Measurements from ENCODE around the gene SLITRK1.
A peak's percentile ranks its signal among the peaks of the same experiment; 100 is the strongest.

Gene SLITRK1

GRCh38 chr13:83878691-83879430 lies 3.4 kb downstream of the SLITRK1 start:
- Histone ChIP-seq H4K20me1 (ENCODE audit: insufficient read depth, low read length) (no peaks in the 10 kb centered on the region), H3K4me1 (ENCODE audit: low read length) (peaks cover 10% of the 10 kb centered on the region), H3K9ac (ENCODE audit: low read length) (no peak overlapping the region), H3K36me3 (replicated peaks; ENCODE audit: low read depth, low read length) (no peaks in the 10 kb centered on the region), H3K4me2 (ENCODE audit: low read length) (no peak overlapping the region), H3K79me2 (ENCODE audit: low read length) (no peaks in the 10 kb centered on the region), H3K4me3 (ENCODE audit: low read length) (no peak overlapping the region), H3K27ac (ENCODE audit: low read length) (no peak overlapping the region), H3K27me3 (ENCODE audit: low read depth, low read length) (no peaks in the 10 kb centered on the region), H2AFZ (ENCODE audit: low read depth, low read length) (no peak overlapping the region), H3K9me3 (ENCODE audit: insufficient read depth, low read length) (no peaks in the 10 kb centered on the region)
- TF ChIP-seq CTCF (IDR thresholded peaks at IDR 0.05; ENCODE audit: low read depth, low read length): no peak
- no peak for TF ChIP-seq EZH2phosphoT487 (IDR thresholded peaks at IDR 0.05; ENCODE audit: low read depth)

DNA sequence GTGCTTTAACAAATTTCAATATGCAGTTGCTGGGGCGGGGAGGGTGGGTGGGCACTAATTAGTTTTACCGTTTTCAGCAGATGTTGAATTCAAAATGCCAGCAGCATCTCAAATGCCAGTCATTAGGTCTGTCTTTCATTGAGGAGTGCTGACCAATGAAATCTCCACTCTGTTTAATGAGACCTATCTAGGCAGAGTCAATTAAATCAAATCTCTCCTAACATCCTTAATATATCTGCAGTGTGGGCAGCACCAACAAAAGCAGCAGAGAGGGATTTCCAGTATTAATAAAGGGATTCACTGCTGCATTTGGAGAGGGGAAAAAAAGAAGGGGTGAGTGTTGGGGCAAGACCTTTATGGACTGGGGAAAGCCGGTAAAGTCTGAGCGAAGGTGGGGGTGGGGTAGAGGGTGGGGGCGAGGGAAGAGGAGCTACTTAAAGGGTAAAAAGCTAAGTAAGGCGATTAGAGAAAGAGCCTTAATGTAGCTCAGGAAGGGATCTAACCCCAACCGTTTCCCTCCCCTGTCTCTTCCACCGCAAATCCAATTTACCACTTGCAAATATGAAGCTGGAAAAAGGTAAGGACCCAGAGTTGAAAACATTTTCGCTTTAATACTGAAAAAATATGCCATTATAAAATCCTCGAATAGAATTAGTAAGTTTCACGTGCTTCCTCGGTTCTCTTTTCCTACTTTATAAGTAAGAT lies 4.5 kb downstream of the SLITRK1 start:
- H2AFZ ChIP-seq (ENCODE audit: low read depth, low read length): no peak overlapping the region
- H4K20me1 ChIP-seq (ENCODE audit: insufficient read depth, low read length): no peaks in the 10 kb centered on the region
- no peaks in the 10 kb centered on the region for H3K27me3 ChIP-seq (ENCODE audit: low read depth, low read length)
- no peaks in the 10 kb centered on the region for H3K9me3 ChIP-seq (ENCODE audit: insufficient read depth, low read length)
- no peak overlapping the region for H3K4me2 ChIP-seq (ENCODE audit: low read length)
- H3K27ac ChIP-seq (ENCODE audit: low read length): no peak overlapping the region
- peaks cover 10% of the 10 kb centered on the region for H3K4me1 ChIP-seq (ENCODE audit: low read length)
- no peaks in the 10 kb centered on the region for H3K79me2 ChIP-seq (ENCODE audit: low read length)
- TF ChIP-seq EZH2phosphoT487 (IDR thresholded peaks at IDR 0.05; ENCODE audit: low read depth) (no peak), CTCF (IDR thresholded peaks at IDR 0.05; ENCODE audit: low read depth, low read length) (no peak)
- no peak overlapping the region for H3K9ac ChIP-seq (ENCODE audit: low read length)
- no peaks in the 10 kb centered on the region for H3K36me3 ChIP-seq (replicated peaks; ENCODE audit: low read depth, low read length)
- no peak overlapping the region for H3K4me3 ChIP-seq (ENCODE audit: low read length)

GRCh38 chr13:83876546-83876945 lies 5.7 kb downstream of the SLITRK1 start:
- Histone ChIP-seq H3K27ac (ENCODE audit: low read length) (no peak overlapping the region), H3K4me2 (ENCODE audit: low read length) (peak overlapping the region; percentile 26), H4K20me1 (ENCODE audit: insufficient read depth, low read length) (no peaks in the 10 kb centered on the region), H3K79me2 (ENCODE audit: low read length) (no peaks in the 10 kb centered on the region), H2AFZ (ENCODE audit: low read depth, low read length) (no peak overlapping the region), H3K27me3 (ENCODE audit: low read depth, low read length) (no peaks in the 10 kb centered on the region), H3K4me1 (ENCODE audit: low read length) (peaks cover 10% of the 10 kb centered on the region), H3K36me3 (replicated peaks; ENCODE audit: low read depth, low read length) (no peaks in the 10 kb centered on the region), H3K9me3 (ENCODE audit: insufficient read depth, low read length) (no peaks in the 10 kb centered on the region), H3K9ac (ENCODE audit: low read length) (no peak overlapping the region), H3K4me3 (ENCODE audit: low read length) (no peak overlapping the region)
- TF ChIP-seq CTCF (IDR thresholded peaks at IDR 0.05; ENCODE audit: low read depth, low read length): no peak
- TF ChIP-seq EZH2phosphoT487 (IDR thresholded peaks at IDR 0.05; ENCODE audit: low read depth): no peak

- no peak overlapping the region for H3K9ac ChIP-seq (ENCODE audit: low read length)
- no peak overlapping the region for H2AFZ ChIP-seq (ENCODE audit: low read depth, low read length)
- TF ChIP-seq CTCF (IDR thresholded peaks at IDR 0.05; ENCODE audit: low read depth, low read length) (no peak), EZH2phosphoT487 (IDR thresholded peaks at IDR 0.05; ENCODE audit: low read depth) (no peak)
- no peaks in the 10 kb centered on the region for H3K9me3 ChIP-seq (ENCODE audit: insufficient read depth, low read length)
- H3K27me3 ChIP-seq (ENCODE audit: low read depth, low read length): no peaks in the 10 kb centered on the region
- no peaks in the 10 kb centered on the region for H3K4me1 ChIP-seq (ENCODE audit: low read length)
- no peak overlapping the region for H3K4me2 ChIP-seq (ENCODE audit: low read length)
- H3K36me3 ChIP-seq (replicated peaks; ENCODE audit: low read depth, low read length): no peaks in the 10 kb centered on the region
- no peak overlapping the region for H3K4me3 ChIP-seq (ENCODE audit: low read length)
- H4K20me1 ChIP-seq (ENCODE audit: insufficient read depth, low read length): no peaks in the 10 kb centered on the region
- no peak overlapping the region for H3K27ac ChIP-seq (ENCODE audit: low read length)
- H3K79me2 ChIP-seq (ENCODE audit: low read length): no peaks in the 10 kb centered on the region
Observed at GRCh38 chr13:83867708-83868107, 14.6 kb downstream of the SLITRK1 start.

Measured in OCI-LY3 (cell line).